H1 (cell line): ENCODE measurements around the gene MMP25. TPM values are rescaled to one million over a fixed set of nuclear protein-coding genes. Genes with fewer than 3 reads are reported as not detected.

Source experiments
- BACH1 ChIP-seq: IDR thresholded peaks from 2 replicates; pipeline ENCODE4 v1.6.1; 2012; ENCODE audit warnings: low read length, improper control_type of control experiment
- YY1 ChIP-seq: IDR thresholded peaks from 2 replicates; pipeline ENCODE4 v1.6.1; 2011; ENCODE audit warnings: low read depth, mild to moderate bottlenecking, low read length
- polyA plus RNA-seq, 7 experiments: library from polyadenylated mRNA; depleted of rRNA in 3 of 7; stranded (reverse) in 5 of 7; unstranded in 2 of 7; fragments of >200 nt in 5 of 7; fragments of 200-250 nt in 2 of 7; gene quantifications; 1 replicate in 5 of 7; 2 replicates in 1 of 7; 4 replicates in 1 of 7; pipeline versions ENCODE4 v1.2.1 to v1.2.3, GENCODE V29; 2011 to 2013; ENCODE audit warnings: missing spikeins in 2 of 7, mixed read lengths in 2 of 7
- total RNA-seq: library from RNA; stranded (reverse); fragmentation: NEBNext Ultra II Directional; extraction: Animal tissue kit (Norgen Biotek cat#: 25700); gene quantifications from 2 replicates; pipeline ENCODE4 v1.2.1, GENCODE V29; 2021

MMP25 gene
- total and polyA plus RNA-seq, 2 of the 8 experiments (the other 6 are each of a cell fraction or from before 2014, with no cell fraction given), result 7.7 to 26.7 TPM

DNA sequence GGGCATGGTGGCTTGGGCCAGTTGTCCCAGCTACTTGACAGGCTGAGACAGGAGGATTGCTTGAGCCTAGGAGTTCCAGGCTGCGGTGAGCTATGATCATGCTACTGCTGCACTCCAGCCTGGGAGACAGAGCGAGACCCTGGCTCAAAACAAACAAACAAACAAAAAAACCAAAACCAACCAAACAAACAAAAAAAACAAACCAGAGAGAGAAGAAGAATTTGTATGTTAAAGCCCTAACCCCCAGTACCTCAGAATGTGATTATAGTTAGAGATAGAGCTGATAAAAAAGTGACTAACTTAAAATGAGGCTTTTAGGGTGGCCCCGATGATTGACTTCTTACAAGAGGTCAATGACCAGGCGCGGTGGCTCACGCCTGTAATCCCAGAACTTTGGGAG lies 1.7 kb upstream of the MMP25 start (continued):
- TF ChIP-seq YY1 (no peak), BACH1 (no peak)
- TF ChIP-seq, all 59 proteins: peak for 0
